GM12873 (cell line): ENCODE measurements around the gene CERKL.

Experiments
- TF ChIP-seq, protein P1 (sequence below): IDR thresholded peaks from 2 replicates; pipeline ENCODE4 v1.5.1; 2012; ENCODE audit warnings: low read depth, mild to moderate bottlenecking, moderate library complexity, low read length, control low read depth; ENCODE audit not compliant: insufficient read depth; ENCODE audit errors: missing control alignments

CERKL gene

DNA sequence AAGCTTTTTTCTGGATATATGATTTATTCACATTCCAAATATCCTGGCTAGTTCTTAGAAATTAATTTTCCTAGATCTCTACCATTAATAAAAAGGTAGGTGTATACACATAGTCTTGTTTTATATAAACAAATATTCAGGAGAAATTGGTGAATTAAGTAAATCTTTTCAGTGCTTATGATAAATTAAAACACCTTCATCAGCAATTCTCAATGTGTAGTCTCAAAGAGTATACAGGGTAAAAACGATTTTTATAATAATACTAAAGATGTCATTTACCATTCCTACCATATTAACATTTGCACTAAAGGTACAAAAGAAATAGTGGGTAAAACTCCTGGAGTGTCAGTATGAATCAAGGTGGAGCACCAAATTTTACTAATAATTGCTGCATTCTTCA, 40.2 kb downstream of the CERKL start:
- TF ChIP-seq, protein P1, sequence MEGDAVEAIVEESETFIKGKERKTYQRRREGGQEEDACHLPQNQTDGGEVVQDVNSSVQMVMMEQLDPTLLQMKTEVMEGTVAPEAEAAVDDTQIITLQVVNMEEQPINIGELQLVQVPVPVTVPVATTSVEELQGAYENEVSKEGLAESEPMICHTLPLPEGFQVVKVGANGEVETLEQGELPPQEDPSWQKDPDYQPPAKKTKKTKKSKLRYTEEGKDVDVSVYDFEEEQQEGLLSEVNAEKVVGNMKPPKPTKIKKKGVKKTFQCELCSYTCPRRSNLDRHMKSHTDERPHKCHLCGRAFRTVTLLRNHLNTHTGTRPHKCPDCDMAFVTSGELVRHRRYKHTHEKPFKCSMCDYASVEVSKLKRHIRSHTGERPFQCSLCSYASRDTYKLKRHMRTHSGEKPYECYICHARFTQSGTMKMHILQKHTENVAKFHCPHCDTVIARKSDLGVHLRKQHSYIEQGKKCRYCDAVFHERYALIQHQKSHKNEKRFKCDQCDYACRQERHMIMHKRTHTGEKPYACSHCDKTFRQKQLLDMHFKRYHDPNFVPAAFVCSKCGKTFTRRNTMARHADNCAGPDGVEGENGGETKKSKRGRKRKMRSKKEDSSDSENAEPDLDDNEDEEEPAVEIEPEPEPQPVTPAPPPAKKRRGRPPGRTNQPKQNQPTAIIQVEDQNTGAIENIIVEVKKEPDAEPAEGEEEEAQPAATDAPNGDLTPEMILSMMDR: no peak

DNA sequence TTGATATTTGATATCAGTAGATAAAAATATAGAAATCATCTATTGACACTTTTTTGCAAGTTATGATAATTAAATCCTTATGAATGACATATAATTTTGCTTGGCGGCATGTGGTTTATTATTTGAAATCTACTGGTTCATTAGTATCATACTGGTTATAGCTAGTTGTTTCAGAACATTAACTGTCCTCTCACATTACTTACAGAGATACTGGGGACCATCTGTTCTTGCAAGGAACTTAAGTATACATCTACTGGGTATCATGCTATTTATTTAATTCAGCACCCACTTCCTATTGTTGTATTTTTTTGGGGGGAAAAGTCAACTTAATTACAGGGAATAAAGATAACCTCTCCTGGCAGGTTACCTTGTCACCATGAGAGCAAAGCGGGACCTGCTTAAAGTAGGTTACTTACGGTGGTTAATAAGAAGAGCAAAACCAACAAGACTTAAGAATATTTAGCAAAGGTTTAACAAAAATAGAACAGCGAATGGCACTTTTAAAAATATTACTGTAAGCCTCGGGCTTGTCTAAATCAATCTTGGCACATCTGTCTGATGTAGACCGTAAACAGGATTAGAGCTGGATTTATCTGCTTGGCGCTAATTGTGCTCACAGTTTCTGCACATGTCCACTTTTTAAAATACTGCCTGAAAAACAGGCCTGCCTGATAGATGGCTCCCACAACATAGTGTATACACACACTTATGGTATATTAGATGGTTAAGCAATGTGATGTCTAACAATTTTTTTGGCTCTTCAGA, 41.8 kb downstream of the CERKL start:
- TF ChIP-seq, protein P1: no peak

DNA sequence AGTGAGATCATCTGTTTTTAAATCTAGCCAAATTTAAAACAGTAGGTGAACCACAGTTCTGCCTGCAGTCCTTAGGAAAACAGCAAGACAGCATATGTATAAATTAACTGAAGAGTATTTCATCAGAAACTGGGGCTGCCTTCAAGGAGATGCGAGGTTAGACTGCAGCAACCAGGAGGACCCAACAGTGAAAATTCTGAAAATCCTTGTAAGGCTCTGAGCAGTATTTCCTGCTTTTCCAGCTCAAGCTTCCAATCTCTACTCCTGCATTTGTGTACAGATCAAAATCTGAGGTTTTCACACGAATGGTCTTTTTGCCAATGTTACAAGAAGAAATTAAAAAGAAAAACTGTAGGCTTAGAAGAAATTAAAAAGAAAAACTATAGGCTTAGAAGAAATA, 43.7 kb downstream of the CERKL start:
- TF ChIP-seq, protein P1: no peak

DNA sequence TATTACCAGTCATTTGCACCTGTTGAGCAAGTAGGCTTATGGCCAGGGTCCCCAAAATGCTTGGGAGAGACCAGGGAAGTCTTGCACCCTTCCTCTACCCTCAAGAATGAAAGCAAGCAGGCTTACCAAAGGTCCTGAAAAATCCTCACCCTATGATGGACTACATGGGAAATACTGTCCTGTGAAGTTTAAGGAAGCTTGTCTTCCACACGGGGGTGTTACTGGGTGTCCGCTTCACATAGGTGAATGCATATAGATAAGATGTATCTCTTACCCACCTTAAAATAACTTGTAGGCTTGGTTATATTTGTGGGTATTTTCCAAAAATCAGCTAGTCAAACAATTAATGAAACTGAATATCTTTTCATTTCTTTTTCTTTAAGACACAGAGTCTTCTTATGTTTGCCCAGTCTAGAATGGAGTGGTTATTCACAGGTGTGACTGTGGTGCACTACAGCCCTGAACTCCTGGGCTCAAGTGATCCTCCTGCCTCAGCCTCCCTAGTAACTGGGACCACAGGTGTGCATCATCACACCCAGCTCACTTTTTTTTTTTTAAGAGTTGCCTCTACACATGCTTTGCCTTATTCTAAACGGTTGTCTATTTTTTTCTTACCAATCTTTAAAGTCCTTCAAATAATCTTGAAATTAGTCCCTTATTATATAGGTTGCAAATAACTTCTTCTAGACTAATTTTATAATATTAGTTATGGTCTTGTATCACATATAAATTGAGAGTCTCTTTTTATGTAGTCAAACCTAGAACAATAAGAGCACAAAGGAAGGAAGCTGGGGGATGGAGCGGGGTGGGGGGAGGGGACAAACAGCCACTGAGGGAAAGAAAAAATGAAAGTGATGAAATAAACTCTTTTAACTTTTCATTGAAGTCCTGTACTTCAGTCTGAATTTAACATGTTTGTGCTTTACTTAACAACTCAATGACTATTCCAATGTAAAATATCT, 49.0 kb downstream of the CERKL start:
- TF ChIP-seq, protein P1: no peak

DNA sequence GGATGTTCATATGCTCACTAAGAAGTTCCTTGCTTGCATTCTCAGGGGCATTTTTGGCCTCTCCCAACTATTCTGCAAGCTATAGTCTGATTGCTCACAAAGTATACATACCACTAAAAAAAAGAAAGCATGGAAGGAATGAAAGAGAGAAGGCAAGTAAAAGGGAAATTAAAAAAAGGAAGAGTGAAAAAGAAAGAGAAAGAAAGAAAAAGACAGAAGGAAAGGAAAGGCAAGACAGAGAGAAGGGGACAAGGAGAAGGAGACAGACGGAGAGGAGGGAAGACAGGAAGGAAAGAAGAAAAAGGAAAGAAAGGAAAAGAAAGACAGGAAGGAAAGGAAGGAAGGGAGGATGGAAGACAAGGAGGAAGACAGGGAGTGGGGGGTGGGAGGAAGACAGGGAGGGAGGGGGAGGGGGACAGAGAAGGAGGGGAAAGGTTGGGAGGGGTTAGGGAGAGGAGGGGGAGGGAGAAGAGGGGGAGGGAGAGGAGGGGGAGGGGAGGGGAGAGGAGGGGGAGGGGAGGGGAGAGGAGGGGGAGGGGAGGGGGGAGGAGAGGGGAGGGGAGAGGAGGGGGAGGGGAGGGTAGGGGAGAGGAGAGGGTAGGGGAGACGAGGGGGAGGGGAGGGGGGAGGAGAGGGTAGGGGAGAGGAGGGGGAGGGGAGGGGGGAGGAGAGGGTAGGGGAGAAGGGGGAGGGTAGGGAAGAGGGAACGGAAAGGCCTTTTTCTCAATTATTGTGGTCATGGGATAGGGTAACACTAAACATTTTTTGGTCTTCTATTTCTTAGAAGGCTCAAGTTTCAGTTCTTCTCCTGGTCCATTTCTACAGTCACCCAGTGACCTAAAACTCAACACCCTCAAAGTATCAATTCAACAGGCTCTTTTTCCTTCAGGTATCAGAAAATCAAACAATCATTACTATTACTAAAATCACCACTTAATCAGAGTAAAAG, 50.7 kb downstream of the CERKL start:
- TF ChIP-seq, protein P1: no peak

DNA sequence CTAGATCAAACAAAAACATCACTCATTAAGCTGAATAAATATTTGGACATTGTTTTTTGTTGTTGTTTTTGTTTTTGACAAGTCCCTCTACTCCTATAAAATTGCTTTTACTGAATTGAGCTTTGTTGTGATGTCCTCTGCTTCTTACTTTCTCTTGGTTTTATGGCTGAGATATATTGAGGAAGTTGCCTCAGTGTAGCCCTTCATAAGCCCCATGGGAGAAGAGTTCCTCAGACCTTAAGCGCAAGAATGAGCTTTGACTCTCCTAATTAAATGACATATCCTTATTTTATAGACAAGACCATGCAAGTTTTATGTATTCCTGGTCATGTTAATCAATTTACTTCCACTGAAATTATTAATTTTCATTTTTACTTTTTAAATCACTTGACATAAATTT, 54.9 kb downstream of the CERKL start:
- TF ChIP-seq, protein P1: no peak
